PFSK-1 (cell line): ENCODE data around the gene SLC13A2.

Experiments
- FOXP2 ChIP-seq: optimal IDR thresholded peaks from 2 replicates; pipeline ENCODE3; 2011; ENCODE audit warnings: borderline replicate concordance, control low read depth, inconsistent platforms; ENCODE audit not compliant: insufficient read depth; ENCODE audit errors: extremely low read length, extremely low read depth
- POLR2AphosphoS5 ChIP-seq: IDR thresholded peaks from 2 replicates; pipeline ENCODE4 v1.6.1; 2012; ENCODE audit warnings: low read depth, mild to moderate bottlenecking, control low read depth, low read length, moderate library complexity
- REST ChIP-seq, 2 experiments: IDR thresholded peaks; 2 replicates each; pipeline versions ENCODE4 v1.6.1 to v1.8.0; 2011 to 2012; ENCODE audit warnings: low read depth in 2 of 2, low read length in 2 of 2, control low read depth in 1 of 2, inconsistent platforms in 1 of 2, mild to moderate bottlenecking in 1 of 2, moderate library complexity in 1 of 2; ENCODE audit not compliant: insufficient read depth in 1 of 2
- SIN3A ChIP-seq: IDR thresholded peaks from 2 replicates; pipeline ENCODE4 v1.6.1; 2012; ENCODE audit warnings: mild to moderate bottlenecking, low read length, moderate library complexity, borderline replicate concordance; ENCODE audit not compliant: insufficient read depth
- TAF1 ChIP-seq: IDR thresholded peaks from 2 replicates; pipeline ENCODE4 v1.6.1; 2012; ENCODE audit warnings: low read length, control low read depth, borderline replicate concordance; ENCODE audit not compliant: insufficient read depth

The SLC13A2 gene

GRCh38 chr17:28460901-28461300 lies 12.5 kb upstream of the SLC13A2 start:
- TF ChIP-seq FOXP2 (no peak), REST (IDR thresholded peaks at IDR 0.05; ENCODE audit: insufficient read depth in 1 of 2, low read depth in 2 of 2, low read length in 2 of 2) (no peak), SIN3A (no peak)

GRCh38 chr17:28466001-28466400 lies 7.4 kb upstream of the SLC13A2 start:
- TF ChIP-seq FOXP2, result no peak
- TF ChIP-seq POLR2AphosphoS5, result no peak
- TF ChIP-seq TAF1, result no peak
- no peak for TF ChIP-seq SIN3A
- TF ChIP-seq REST (IDR thresholded peaks at IDR 0.05; ENCODE audit: insufficient read depth in 1 of 2, low read depth in 2 of 2, low read length in 2 of 2), result no peak

- TF ChIP-seq REST (IDR thresholded peaks at IDR 0.05; ENCODE audit: insufficient read depth in 1 of 2, low read depth in 2 of 2, low read length in 2 of 2), result no peak
- TF ChIP-seq FOXP2, result no peak
- no peak for TF ChIP-seq POLR2AphosphoS5
- no peak for TF ChIP-seq SIN3A
- TF ChIP-seq TAF1, result no peak
Measured at GRCh38 chr17:28466521-28467048, 6.9 kb upstream of the SLC13A2 start.

- TF ChIP-seq POLR2AphosphoS5 (no peak), FOXP2 (no peak), SIN3A (no peak), TAF1 (no peak), REST (IDR thresholded peaks at IDR 0.05; ENCODE audit: insufficient read depth in 1 of 2, low read depth in 2 of 2, low read length in 2 of 2) (no peak)
Measured at GRCh38 chr17:28467456-28468025, 5.9 kb upstream of the SLC13A2 start.

GRCh38 chr17:28468781-28469180 lies 4.7 kb upstream of the SLC13A2 start:
- no peak for TF ChIP-seq FOXP2
- no peak for TF ChIP-seq POLR2AphosphoS5
- TF ChIP-seq SIN3A, result no peak
- TF ChIP-seq REST (IDR thresholded peaks at IDR 0.05; ENCODE audit: insufficient read depth in 1 of 2, low read depth in 2 of 2, low read length in 2 of 2), result no peak
- TF ChIP-seq TAF1, result no peak
